Neural cell (in vitro differentiated cells): Measurements from ENCODE around the gene CH25H. TPM values are rescaled to one million over a fixed set of nuclear protein-coding genes. Genes with fewer than 3 reads are reported as not detected.
"Not testable (repeated sequence)": the region's sequence is repeated elsewhere in the genome, so short reads cannot be mapped to it uniquely, and the experiment has no call there.

Source experiments
- H2AFZ ChIP-seq: fragments of 200-600, 300-800 bp; sonication (generic), shearing (Covaris generic); 2 replicates; pipeline ENCODE4 v1.6.0; 2014; ENCODE audit warnings: low read depth, mild to moderate bottlenecking, antibody characterized with exemption, low read length, moderate library complexity
- H3F3A ChIP-seq: fragments of 200-600 bp; shearing (Covaris generic); 2 replicates; pipeline ENCODE4 v1.6.1; 2016; ENCODE audit warnings: mild to moderate bottlenecking, moderate library complexity, mixed read lengths, antibody characterized with exemption, low read length; ENCODE audit not compliant: insufficient read depth, poor library complexity, severe bottlenecking
- H3K27ac ChIP-seq: fragments of 200-600, 300-800 bp; sonication (generic), shearing (Covaris generic); 2 replicates; pipeline ENCODE4 v1.5.1; 2014; ENCODE audit warnings: mild to moderate bottlenecking, low read length, moderate library complexity
- H3K27me3 ChIP-seq: fragments of 300-800, 200-600 bp; sonication (generic), shearing (Covaris generic); 2 replicates; pipeline ENCODE4 v1.6.0; 2014; ENCODE audit warnings: mild to moderate bottlenecking, low read depth, low read length, moderate library complexity; ENCODE audit not compliant: insufficient read depth
- H3K36me3 ChIP-seq: fragments of 300-800, 200-600 bp; sonication (generic), shearing (Covaris generic); 2 replicates; pipeline ENCODE4 v1.5.1; 2014; ENCODE audit warnings: mild to moderate bottlenecking, antibody characterized with exemption, low read length, moderate library complexity; ENCODE audit not compliant: insufficient read depth
- H3K4me2 ChIP-seq: fragments of 300-800, 200-600 bp; sonication (generic), shearing (Covaris generic); 2 replicates; pipeline ENCODE4 v1.6.0; 2014; ENCODE audit warnings: mild to moderate bottlenecking, low read length
- H3K4me3 ChIP-seq: fragments of 300-800, 200-600 bp; sonication (generic), shearing (Covaris generic); 2 replicates; pipeline ENCODE4 v1.5.1; 2014; ENCODE audit warnings: mild to moderate bottlenecking, low read length, moderate library complexity
- H3K79me2 ChIP-seq: fragments of 200-600 bp; shearing (Covaris generic); replicated peaks from 2 replicates; pipeline ENCODE4 v1.6.0; 2014; ENCODE audit warnings: mild to moderate bottlenecking, low read length, moderate library complexity; ENCODE audit not compliant: insufficient read depth
- H3K9ac ChIP-seq: fragments of 300-800, 200-600 bp; sonication (generic), shearing (Covaris generic); 2 replicates; pipeline ENCODE4 v1.6.1; 2016; ENCODE audit warnings: mild to moderate bottlenecking, low read length, mixed read lengths
- H3K9me2 ChIP-seq: fragments of 200-600 bp; shearing (Covaris generic); 2 replicates; pipeline ENCODE4 v1.6.1; 2016; ENCODE audit warnings: mild to moderate bottlenecking, low read length, mixed read lengths; ENCODE audit not compliant: insufficient read depth
- H3K9me3 ChIP-seq: fragments of 200-600, 300-800 bp; sonication (generic), shearing (Covaris generic); 2 replicates; pipeline ENCODE4 v1.6.1; 2016; ENCODE audit warnings: mild to moderate bottlenecking, mixed run types, low read length, moderate library complexity, mixed read lengths
- H4K20me1 ChIP-seq: fragments of 200-600 bp; shearing (Covaris generic); 2 replicates; pipeline ENCODE4 v1.6.1; 2016; ENCODE audit warnings: mild to moderate bottlenecking, mixed run types; ENCODE audit not compliant: insufficient read depth
- CTCF ChIP-seq: fragments of 450-650 bp; IDR thresholded peaks from 2 replicates; pipeline ENCODE4 v1.5.1; 2014; ENCODE audit warnings: antibody characterized with exemption, mild to moderate bottlenecking, moderate library complexity; ENCODE audit not compliant: poor library complexity, severe bottlenecking
- EP300 ChIP-seq: fragments of 450-650 bp; conservative IDR thresholded peaks from 2 replicates; pipeline ENCODE4 v1.6.1; 2014; ENCODE audit warnings: antibody characterized with exemption, mild to moderate bottlenecking, moderate library complexity; ENCODE audit not compliant: poor library complexity, severe bottlenecking
- EZH2 ChIP-seq: fragments of 200-600, 300-800 bp; shearing (Covaris generic), sonication (generic); IDR thresholded peaks from 2 replicates; pipeline ENCODE4 v1.6.1; 2014; ENCODE audit warnings: antibody characterized with exemption, low read length, borderline replicate concordance, mild to moderate bottlenecking; ENCODE audit not compliant: insufficient read depth, poor library complexity, severe bottlenecking
- MXI1 ChIP-seq: fragments of 450-650 bp; conservative IDR thresholded peaks from 2 replicates; pipeline ENCODE4 v1.6.1; 2014; ENCODE audit warnings: antibody characterized with exemption, mild to moderate bottlenecking; ENCODE audit not compliant: poor library complexity, severe bottlenecking
- POLR2AphosphoS5 ChIP-seq: IDR thresholded peaks from 2 replicates; pipeline ENCODE4 v1.6.1; 2012
- RAD21 ChIP-seq: fragments of 450-650 bp; conservative IDR thresholded peaks from 2 replicates; pipeline ENCODE4 v1.6.1; 2014; ENCODE audit warnings: antibody characterized with exemption, mild to moderate bottlenecking, moderate library complexity
- REST ChIP-seq: IDR thresholded peaks from 2 replicates; pipeline ENCODE4 v1.6.1; 2012; ENCODE audit warnings: borderline replicate concordance
- SMC3 ChIP-seq: fragments of 450-650 bp; conservative IDR thresholded peaks from 2 replicates; pipeline ENCODE4 v1.6.1; 2014; ENCODE audit warnings: antibody characterized with exemption, mild to moderate bottlenecking, moderate library complexity; ENCODE audit not compliant: poor library complexity
- TAF1 ChIP-seq: IDR thresholded peaks from 2 replicates; pipeline ENCODE4 v1.6.1; 2012; ENCODE audit warnings: low read depth
- polyA plus RNA-seq: library from polyadenylated mRNA; depleted of rRNA; stranded (reverse); fragments of >200 nt; gene quantifications from 2 replicates; pipeline ENCODE4 v1.2.3, GENCODE V29; 2014

Gene CH25H
- polyA plus RNA-seq, 1 donor from 2014 or later, result 0.22 TPM

GRCh38 chr10:89168354-89168900 lies 38.7 kb downstream of the CH25H start:
- not testable (repeated sequence) for H3F3A ChIP-seq, H3K79me2 ChIP-seq, H2AFZ ChIP-seq, H3K9ac ChIP-seq, H3K4me2 ChIP-seq, H4K20me1 ChIP-seq, H3K9me3 ChIP-seq, H3K27me3 ChIP-seq, H3K9me2 ChIP-seq, H3K27ac ChIP-seq, H3K36me3 ChIP-seq, H3K4me3 ChIP-seq

GRCh38 chr10:89167915-89168314 lies 39.2 kb downstream of the CH25H start:
- H2AFZ ChIP-seq, result no peak overlapping the region
- no peaks in the 10 kb centered on the region for H4K20me1 ChIP-seq
- TF ChIP-seq MXI1 (no peak), REST (no peak), SMC3 (no peak), CTCF (no peak), EP300 (no peak), POLR2AphosphoS5 (no peak), EZH2 (no peak), RAD21 (no peak), TAF1 (no peak)

GRCh38 chr10:89165923-89166322 lies 41.2 kb downstream of the CH25H start:
- Histone ChIP-seq H4K20me1 (no peaks in the 10 kb centered on the region), H3K27me3 (no peaks in the 10 kb centered on the region), H3K36me3 (no peaks in the 10 kb centered on the region), H3F3A (no peaks in the 10 kb centered on the region), H3K9ac (no peak overlapping the region), H3K79me2 (no peaks in the 10 kb centered on the region), H3K9me2 (no peaks in the 10 kb centered on the region), H3K4me2 (no peak overlapping the region), H3K4me3 (no peak overlapping the region), H2AFZ (no peak overlapping the region), H3K9me3 (no peaks in the 10 kb centered on the region), H3K27ac (no peak overlapping the region)
- TF ChIP-seq SMC3, result no peak
- no peak for TF ChIP-seq EP300
- TF ChIP-seq EZH2, result no peak
- TF ChIP-seq POLR2AphosphoS5, result no peak
- no peak for TF ChIP-seq REST
- TF ChIP-seq TAF1, result no peak
- no peak for TF ChIP-seq MXI1
- TF ChIP-seq RAD21, result no peak
- no peak for TF ChIP-seq CTCF

More at GRCh38 chr10:89167915-89168314, 39.2 kb downstream of the CH25H start:
- no peak overlapping the region for H3K4me3 ChIP-seq
- no peak overlapping the region for H3K9ac ChIP-seq
- no peaks in the 10 kb centered on the region for H3K9me3 ChIP-seq
- H3K36me3 ChIP-seq, result no peaks in the 10 kb centered on the region
- H3K27ac ChIP-seq, result no peak overlapping the region
- H3K4me2 ChIP-seq, result no peak overlapping the region
- no peaks in the 10 kb centered on the region for H3F3A ChIP-seq
- H3K27me3 ChIP-seq, result no peaks in the 10 kb centered on the region
- H3K9me2 ChIP-seq, result no peaks in the 10 kb centered on the region
- no peaks in the 10 kb centered on the region for H3K79me2 ChIP-seq
